GM12878 (cell line): ENCODE data around the gene CSF2. TPM values are rescaled to one million over a fixed set of nuclear protein-coding genes. Genes with fewer than 3 reads are reported as not detected.
A peak's percentile ranks its signal among the peaks of the same experiment; 100 is the strongest.

Experiments used
- ATAC-seq: fragments of 200-7000 bp; cut with Tn5 transposase; 3 replicates; pipeline ENCODE4 v1.9.1; 2020; ENCODE audit warnings: mild to moderate bottlenecking, moderate library complexity
- BruUV-seq: library from RNA; stranded (reverse); fragments of 400-500 nt; replicated peaks from 2 replicates; lab custom pipeline; 2021; lab: Mats Ljungman, UMichigan
- CTCF ChIA-PET: fragments of 300-600 bp; sonication (Branson Sonifier 250); formaldehyde crosslinking; extraction: SDS; loops from one replicate; lab custom pipeline; 2021; ENCODE audit warnings: inconsistent platforms; lab: Yijun Ruan, JAX
- POLR2A ChIA-PET: fragments of 350-600 bp; formaldehyde crosslinking; extraction: SDS; loops from one replicate; lab custom pipeline; 2021; ENCODE audit warnings: inconsistent platforms; lab: Charles Lee
- RAD21 ChIA-PET: fragments of 300-600 bp; sonication (Branson Sonifier 250); formaldehyde crosslinking; loops from one replicate; lab custom pipeline; 2023; ENCODE audit warnings: antibody characterized with exemption; ENCODE audit not compliant: unreplicated experiment; lab: Charles Lee
- SMC1A ChIA-PET: fragments of 300-600 bp; sonication (Branson Sonifier 250); formaldehyde crosslinking; loops from one replicate; lab custom pipeline; 2023; ENCODE audit not compliant: unreplicated experiment, uncharacterized antibody; lab: Charles Lee
- DNase-seq: peaks from one replicate; pipeline ENCODE4 v3.0.0-alpha.2; 2011; ENCODE audit warnings: low read depth, low spot score
- FAIRE-seq: peaks from 3 replicates; lab custom pipeline; 2011; peaks lifted over from hg19 to GRCh38; lab: Jason Lieb, UNC
- H2AFZ ChIP-seq: 2 replicates; pipeline ENCODE4 v1.6.0; 2011; ENCODE audit warnings: low read depth, low read length, control low read depth; ENCODE audit not compliant: control insufficient read depth
- H3K27ac ChIP-seq: 2 replicates; pipeline ENCODE4 v1.5.1; 2011; ENCODE audit warnings: control low read depth; ENCODE audit not compliant: control insufficient read depth, insufficient read depth
- H3K27me3 ChIP-seq, 2 experiments: replicated peaks in 1 of 2; 2 replicates each; pipeline versions ENCODE4 v1.6.0 to v1.6.1; 2011; ENCODE audit warnings: low read length in 1 of 2; ENCODE audit not compliant: control insufficient read depth in 2 of 2, insufficient read depth in 2 of 2
- H3K36me3 ChIP-seq, 2 experiments: 2 replicates each; pipeline ENCODE4 v1.5.1; 2011; ENCODE audit warnings: low read length in 1 of 2; ENCODE audit not compliant: control insufficient read depth in 2 of 2, insufficient read depth in 2 of 2
- H3K4me1 ChIP-seq: 2 replicates; pipeline ENCODE4 v1.6.1; 2011; ENCODE audit warnings: mild to moderate bottlenecking, low read length, moderate library complexity, mixed read lengths; ENCODE audit not compliant: control insufficient read depth, insufficient read depth
- H3K4me2 ChIP-seq: 2 replicates; pipeline ENCODE4 v1.6.0; 2011; ENCODE audit warnings: control low read depth; ENCODE audit not compliant: control insufficient read depth, insufficient read depth
- H3K4me3 ChIP-seq: fragments of 200-600 bp; sonication (generic); 2 replicates; pipeline ENCODE4 v1.5.1; 2016
- H3K79me2 ChIP-seq: 2 replicates; pipeline ENCODE4 v1.6.0; 2011; ENCODE audit warnings: low read length; ENCODE audit not compliant: control insufficient read depth, insufficient read depth
- H3K9ac ChIP-seq: 2 replicates; pipeline ENCODE4 v1.8.0; 2011; ENCODE audit warnings: low read length, control low read depth, mixed read lengths; ENCODE audit not compliant: control insufficient read depth, insufficient read depth
- H3K9me3 ChIP-seq: replicated peaks from 3 replicates; pipeline ENCODE4 v1.5.1; 2011; ENCODE audit warnings: mild to moderate bottlenecking, low read length; ENCODE audit not compliant: control insufficient read depth, insufficient read depth
- H4K20me1 ChIP-seq: 2 replicates; pipeline ENCODE4 v1.6.0; 2011; ENCODE audit not compliant: control insufficient read depth, insufficient read depth
- ATF7 ChIP-seq: fragments of 450-650 bp; IDR thresholded peaks from 2 replicates; pipeline ENCODE4 v1.6.1; 2016; ENCODE audit warnings: low read depth, mild to moderate bottlenecking
- BRCA1 ChIP-seq: IDR thresholded peaks from 2 replicates; pipeline ENCODE4 v1.6.1; 2011; ENCODE audit warnings: low read depth, low read length, improper control_type of control experiment
- ETV6 ChIP-seq, 2 experiments: fragments of 450-650 bp in 1 of 2; IDR thresholded peaks in 1 of 2; conservative IDR thresholded peaks in 1 of 2; 2 replicates each; pipeline ENCODE4 v1.6.1; 2014; ENCODE audit warnings: antibody characterized with exemption in 1 of 2, borderline replicate concordance in 1 of 2, low read depth in 1 of 2, mild to moderate bottlenecking in 1 of 2, moderate library complexity in 1 of 2
- MTA2 ChIP-seq: fragments of 450-650 bp; IDR thresholded peaks from 2 replicates; pipeline ENCODE4 v1.6.1; 2016; ENCODE audit warnings: low read depth, mild to moderate bottlenecking, moderate library complexity
- MTA3 ChIP-seq: IDR thresholded peaks from 2 replicates; pipeline ENCODE4 v1.6.1; 2012; ENCODE audit warnings: low read length, inconsistent platforms, borderline replicate concordance
- NR2C2 ChIP-seq: IDR thresholded peaks from 2 replicates; pipeline ENCODE4 v1.6.1; 2011; ENCODE audit warnings: borderline replicate concordance, low read depth; ENCODE audit not compliant: control insufficient read depth, insufficient read length
- RAD51 ChIP-seq: fragments of 450-650 bp; IDR thresholded peaks from 2 replicates; pipeline ENCODE4 v1.6.1; 2016; ENCODE audit warnings: moderate library complexity, mild to moderate bottlenecking, inconsistent platforms
- RBBP5 ChIP-seq: fragments of 200-600 bp; sonication (generic); conservative IDR thresholded peaks from 2 replicates; pipeline ENCODE4 v1.6.1; 2016
- SKIL ChIP-seq: fragments of 450-650 bp; IDR thresholded peaks from 2 replicates; pipeline ENCODE4 v1.6.1; 2017; ENCODE audit warnings: mild to moderate bottlenecking, low read depth, inconsistent platforms; ENCODE audit not compliant: poor library complexity, severe bottlenecking
- STAT3 ChIP-seq: IDR thresholded peaks from 2 replicates; pipeline ENCODE4 v1.6.1; 2011; ENCODE audit warnings: low read depth, low read length, improper control_type of control experiment
- TCF3 ChIP-seq: IDR thresholded peaks from 2 replicates; pipeline ENCODE4 v1.6.1; 2012; ENCODE audit warnings: low read depth, mild to moderate bottlenecking, low read length, borderline replicate concordance; ENCODE audit not compliant: insufficient read depth
- ZNF217 ChIP-seq: fragments of 450-650 bp; IDR thresholded peaks from 2 replicates; pipeline ENCODE4 v1.6.1; 2017; ENCODE audit warnings: antibody characterized with exemption, mild to moderate bottlenecking
- in situ Hi-C: fragments of 300-500 bp; cut with MboI; formaldehyde crosslinking; loops from 9 replicates; pipeline ENCODE4 v1.14.3; 2018; ENCODE audit warnings: mixed read lengths
- intact Hi-C: fragments of 100-400 bp; cut with micrococcal nuclease; formaldehyde crosslinking; loops from one replicate; pipeline ENCODE4 v1.14.2; 2022; ENCODE audit not compliant: unreplicated experiment
- polyA plus RNA-seq, 11 experiments: library from polyadenylated mRNA; depleted of rRNA in 4 of 11; unstranded in 6 of 11; stranded (reverse) in 5 of 11; fragments of >200 nt; fragmentation: Nextera tagmentation in 4 of 11; fragmentation: Illumina TruSeq in 1 of 11; extraction: Ambion mirVana in 4 of 11; extraction: Trizol in 1 of 11; gene quantifications; 1 replicate in 1 of 11; 2 replicates in 10 of 11; pipeline versions ENCODE4 v1.2.1 to v1.2.3, GENCODE V29; 2011 to 2016; ENCODE audit warnings: inconsistent platforms in 2 of 11, missing spikeins in 2 of 11, low read depth in 1 of 11
- total RNA-seq, 4 experiments: library from RNA; depleted of rRNA in 3 of 4; stranded (reverse); fragments of >200 nt in 3 of 4; fragmentation: Illumina TruSeq in 1 of 4; extraction: Trizol in 1 of 4; gene quantifications; 2 replicates each; pipeline versions ENCODE4 v1.2.1 to v1.2.3, GENCODE V29; 2013 to 2021
- TF ChIP-seq, protein P1 (sequence below): fragments of 450-650 bp; IDR thresholded peaks from 2 replicates; pipeline ENCODE4 v1.6.1; 2017; ENCODE audit warnings: mild to moderate bottlenecking
- TF ChIP-seq, protein P2 (sequence below): fragments of 450-650 bp; IDR thresholded peaks from 2 replicates; pipeline ENCODE4 v1.6.1; 2018; ENCODE audit warnings: mild to moderate bottlenecking, low read depth, moderate library complexity; ENCODE audit not compliant: partially characterized antibody
- TF ChIP-seq, protein P3 (sequence below): fragments of 450-650 bp; IDR thresholded peaks from 2 replicates; pipeline ENCODE4 v1.6.1; 2018; ENCODE audit warnings: borderline replicate concordance, mild to moderate bottlenecking; ENCODE audit not compliant: partially characterized antibody

Gene CSF2
- total and polyA plus RNA-seq, 10 of the 15 experiments (the other 5 are each of a cell fraction or from before 2014, with no cell fraction given) = 0.15 to 2.0 (median 0.69) TPM; not detected in 2

- intact Hi-C loops (no loop called here), in situ Hi-C loops (no loop called here)
- Histone ChIP-seq H3K36me3 (no peaks in the 10 kb centered on the region), H3K9ac (no peak overlapping the region), H3K4me3 (no peak overlapping the region), H3K9me3 (no peaks in the 10 kb centered on the region), H3K79me2 (no peaks in the 10 kb centered on the region), H3K4me2 (peak overlapping the region; percentile 61), H4K20me1 (no peaks in the 10 kb centered on the region), H3K4me1 (peaks cover 73% of the 10 kb centered on the region), H2AFZ (no peak overlapping the region), H3K27ac (no peak overlapping the region), H3K27me3 (no peaks in the 10 kb centered on the region)
- ATAC-seq = no peak
- ChIA-PET SMC1A (interaction anchor here (0.9 to 1.9 kb wide), 7 partner anchors 10 to 276 kb away, joined by 3 to 7 read pairs (median 4); no protein-coding TSS in a partner anchor), CTCF (interaction anchor here (1.4 kb wide), 1 partner anchor 81 kb away, joined by 3 read pairs; no protein-coding TSS in a partner anchor), RAD21 (interaction anchor here (1.0 kb wide), 1 partner anchor 139 kb away, joined by 3 read pairs; no protein-coding TSS in a partner anchor), POLR2A (no interaction called here)
- DNase-seq = no peak
- FAIRE-seq = no peak
- BruUV-seq = no TSS peak
- TF ChIP-seq SKIL = no peak
- TF ChIP-seq ETV6 (conservative IDR thresholded peaks at IDR 0.05 in 1 of 2, IDR thresholded peaks at IDR 0.05 in 1 of 2; ENCODE audit: borderline replicate concordance in 1 of 2, low read depth in 1 of 2) = no peak
- TF ChIP-seq TCF3 = no peak
- TF ChIP-seq BRCA1 = no peak
- TF ChIP-seq ZNF217 = no peak
- TF ChIP-seq RAD51 = no peak
- TF ChIP-seq NR2C2 = no peak
- no peak for TF ChIP-seq ATF7
- TF ChIP-seq, protein P1, sequence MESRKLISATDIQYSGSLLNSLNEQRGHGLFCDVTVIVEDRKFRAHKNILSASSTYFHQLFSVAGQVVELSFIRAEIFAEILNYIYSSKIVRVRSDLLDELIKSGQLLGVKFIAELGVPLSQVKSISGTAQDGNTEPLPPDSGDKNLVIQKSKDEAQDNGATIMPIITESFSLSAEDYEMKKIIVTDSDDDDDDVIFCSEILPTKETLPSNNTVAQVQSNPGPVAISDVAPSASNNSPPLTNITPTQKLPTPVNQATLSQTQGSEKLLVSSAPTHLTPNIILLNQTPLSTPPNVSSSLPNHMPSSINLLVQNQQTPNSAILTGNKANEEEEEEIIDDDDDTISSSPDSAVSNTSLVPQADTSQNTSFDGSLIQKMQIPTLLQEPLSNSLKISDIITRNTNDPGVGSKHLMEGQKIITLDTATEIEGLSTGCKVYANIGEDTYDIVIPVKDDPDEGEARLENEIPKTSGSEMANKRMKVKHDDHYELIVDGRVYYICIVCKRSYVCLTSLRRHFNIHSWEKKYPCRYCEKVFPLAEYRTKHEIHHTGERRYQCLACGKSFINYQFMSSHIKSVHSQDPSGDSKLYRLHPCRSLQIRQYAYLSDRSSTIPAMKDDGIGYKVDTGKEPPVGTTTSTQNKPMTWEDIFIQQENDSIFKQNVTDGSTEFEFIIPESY = no peak
- TF ChIP-seq, protein P2, sequence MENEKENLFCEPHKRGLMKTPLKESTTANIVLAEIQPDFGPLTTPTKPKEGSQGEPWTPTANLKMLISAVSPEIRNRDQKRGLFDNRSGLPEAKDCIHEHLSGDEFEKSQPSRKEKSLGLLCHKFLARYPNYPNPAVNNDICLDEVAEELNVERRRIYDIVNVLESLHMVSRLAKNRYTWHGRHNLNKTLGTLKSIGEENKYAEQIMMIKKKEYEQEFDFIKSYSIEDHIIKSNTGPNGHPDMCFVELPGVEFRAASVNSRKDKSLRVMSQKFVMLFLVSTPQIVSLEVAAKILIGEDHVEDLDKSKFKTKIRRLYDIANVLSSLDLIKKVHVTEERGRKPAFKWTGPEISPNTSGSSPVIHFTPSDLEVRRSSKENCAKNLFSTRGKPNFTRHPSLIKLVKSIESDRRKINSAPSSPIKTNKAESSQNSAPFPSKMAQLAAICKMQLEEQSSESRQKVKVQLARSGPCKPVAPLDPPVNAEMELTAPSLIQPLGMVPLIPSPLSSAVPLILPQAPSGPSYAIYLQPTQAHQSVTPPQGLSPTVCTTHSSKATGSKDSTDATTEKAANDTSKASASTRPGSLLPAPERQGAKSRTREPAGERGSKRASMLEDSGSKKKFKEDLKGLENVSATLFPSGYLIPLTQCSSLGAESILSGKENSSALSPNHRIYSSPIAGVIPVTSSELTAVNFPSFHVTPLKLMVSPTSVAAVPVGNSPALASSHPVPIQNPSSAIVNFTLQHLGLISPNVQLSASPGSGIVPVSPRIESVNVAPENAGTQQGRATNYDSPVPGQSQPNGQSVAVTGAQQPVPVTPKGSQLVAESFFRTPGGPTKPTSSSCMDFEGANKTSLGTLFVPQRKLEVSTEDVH = no peak
- no peak for TF ChIP-seq MTA3
- TF ChIP-seq STAT3 = no peak
- TF ChIP-seq RBBP5 = no peak
- no peak for TF ChIP-seq MTA2
- TF ChIP-seq, protein P3, sequence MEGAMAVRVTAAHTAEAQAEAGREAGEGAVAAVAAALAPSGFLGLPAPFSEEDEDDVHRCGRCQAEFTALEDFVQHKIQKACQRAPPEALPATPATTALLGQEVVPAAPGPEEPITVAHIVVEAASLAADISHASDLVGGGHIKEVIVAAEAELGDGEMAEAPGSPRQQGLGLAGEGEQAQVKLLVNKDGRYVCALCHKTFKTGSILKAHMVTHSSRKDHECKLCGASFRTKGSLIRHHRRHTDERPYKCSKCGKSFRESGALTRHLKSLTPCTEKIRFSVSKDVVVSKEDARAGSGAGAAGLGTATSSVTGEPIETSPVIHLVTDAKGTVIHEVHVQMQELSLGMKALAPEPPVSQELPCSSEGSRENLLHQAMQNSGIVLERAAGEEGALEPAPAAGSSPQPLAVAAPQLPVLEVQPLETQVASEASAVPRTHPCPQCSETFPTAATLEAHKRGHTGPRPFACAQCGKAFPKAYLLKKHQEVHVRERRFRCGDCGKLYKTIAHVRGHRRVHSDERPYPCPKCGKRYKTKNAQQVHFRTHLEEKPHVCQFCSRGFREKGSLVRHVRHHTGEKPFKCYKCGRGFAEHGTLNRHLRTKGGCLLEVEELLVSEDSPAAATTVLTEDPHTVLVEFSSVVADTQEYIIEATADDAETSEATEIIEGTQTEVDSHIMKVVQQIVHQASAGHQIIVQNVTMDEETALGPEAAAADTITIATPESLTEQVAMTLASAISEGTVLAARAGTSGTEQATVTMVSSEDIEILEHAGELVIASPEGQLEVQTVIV = no peak
These were observed 25.0 kb downstream of the CSF2 start for GRCh38 chr5:132098621-132099020.
